Fibroblast of pulmonary artery (primary cell): Measurements from ENCODE around the gene NMNAT1.

ENCODE experiments used
- DNase-seq: peaks from one replicate; pipeline ENCODE4 v3.0.0-alpha.2; 2010; ENCODE audit warnings: low read depth
- H3K4me3 ChIP-seq: replicated peaks from 2 replicates; pipeline ENCODE4 v1.5.1; 2011; ENCODE audit warnings: low read depth, mild to moderate bottlenecking, control low read depth, low read length, moderate library complexity
- TF ChIP-seq, protein P1 (sequence below): IDR thresholded peaks from 2 replicates; pipeline ENCODE4 v1.5.1; 2011; ENCODE audit warnings: mild to moderate bottlenecking, control low read depth, low read length, inconsistent platforms; ENCODE audit errors: missing control alignments

NMNAT1 gene

DNA sequence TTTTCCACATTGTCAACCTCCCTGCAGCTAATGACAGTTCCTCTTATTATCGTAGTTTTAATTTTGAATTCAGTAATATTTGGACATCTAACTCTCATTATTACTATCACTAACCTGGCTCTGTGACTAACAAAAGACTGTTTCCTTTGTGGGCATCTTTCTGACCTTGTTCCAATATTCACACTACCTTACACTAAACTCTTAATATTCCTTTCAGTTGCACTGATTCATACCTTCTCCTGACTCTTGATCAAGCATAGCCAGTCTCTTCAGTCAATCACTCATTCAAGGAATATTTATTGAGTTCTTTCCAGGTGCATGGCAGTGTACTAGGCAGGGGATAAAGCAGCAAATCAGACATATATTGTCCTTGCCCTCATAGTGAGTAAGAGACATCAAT is 25.4 kb upstream of the NMNAT1 start:
- no peak overlapping the region for H3K4me3 ChIP-seq
- TF ChIP-seq, protein P1, sequence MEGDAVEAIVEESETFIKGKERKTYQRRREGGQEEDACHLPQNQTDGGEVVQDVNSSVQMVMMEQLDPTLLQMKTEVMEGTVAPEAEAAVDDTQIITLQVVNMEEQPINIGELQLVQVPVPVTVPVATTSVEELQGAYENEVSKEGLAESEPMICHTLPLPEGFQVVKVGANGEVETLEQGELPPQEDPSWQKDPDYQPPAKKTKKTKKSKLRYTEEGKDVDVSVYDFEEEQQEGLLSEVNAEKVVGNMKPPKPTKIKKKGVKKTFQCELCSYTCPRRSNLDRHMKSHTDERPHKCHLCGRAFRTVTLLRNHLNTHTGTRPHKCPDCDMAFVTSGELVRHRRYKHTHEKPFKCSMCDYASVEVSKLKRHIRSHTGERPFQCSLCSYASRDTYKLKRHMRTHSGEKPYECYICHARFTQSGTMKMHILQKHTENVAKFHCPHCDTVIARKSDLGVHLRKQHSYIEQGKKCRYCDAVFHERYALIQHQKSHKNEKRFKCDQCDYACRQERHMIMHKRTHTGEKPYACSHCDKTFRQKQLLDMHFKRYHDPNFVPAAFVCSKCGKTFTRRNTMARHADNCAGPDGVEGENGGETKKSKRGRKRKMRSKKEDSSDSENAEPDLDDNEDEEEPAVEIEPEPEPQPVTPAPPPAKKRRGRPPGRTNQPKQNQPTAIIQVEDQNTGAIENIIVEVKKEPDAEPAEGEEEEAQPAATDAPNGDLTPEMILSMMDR: no peak
- DNase-seq: no peak

DNA sequence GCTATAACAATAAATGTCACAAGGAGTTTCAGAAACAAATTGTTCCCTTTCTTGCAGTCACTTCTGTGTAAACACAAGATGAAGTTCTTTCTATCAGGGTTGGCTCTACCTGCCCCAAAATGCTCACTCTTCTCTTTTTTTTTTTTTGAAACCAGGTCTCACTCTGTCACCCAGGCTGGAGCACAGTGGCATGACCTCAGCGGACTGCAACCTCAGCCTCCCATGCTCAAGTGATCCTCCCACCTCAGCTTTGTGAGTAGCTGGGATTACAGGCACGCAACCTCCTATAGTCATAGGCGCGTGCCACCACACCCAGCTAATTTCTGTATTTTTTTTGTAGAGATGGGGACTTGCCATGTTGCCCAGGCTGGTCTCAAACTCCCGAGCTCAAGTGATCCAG is 22.7 kb upstream of the NMNAT1 start:
- no peak overlapping the region for H3K4me3 ChIP-seq
- TF ChIP-seq, protein P1: no peak
- DNase-seq: no peak

GRCh38 chr1:9922342-9922741 is 20.9 kb upstream of the NMNAT1 start:
- TF ChIP-seq, protein P1: no peak
- H3K4me3 ChIP-seq: no peak overlapping the region
- DNase-seq: no peak

GRCh38 chr1:9927259-9927658 is 16.0 kb upstream of the NMNAT1 start:
- TF ChIP-seq, protein P1: no peak
- no peak overlapping the region for H3K4me3 ChIP-seq
- no peak for DNase-seq

- peak; percentile 31 for DNase-seq
- TF ChIP-seq, protein P1: no peak
- no peak overlapping the region for H3K4me3 ChIP-seq
Observed at GRCh38 chr1:9929431-9930385, 13.6 kb upstream of the NMNAT1 start.

DNA sequence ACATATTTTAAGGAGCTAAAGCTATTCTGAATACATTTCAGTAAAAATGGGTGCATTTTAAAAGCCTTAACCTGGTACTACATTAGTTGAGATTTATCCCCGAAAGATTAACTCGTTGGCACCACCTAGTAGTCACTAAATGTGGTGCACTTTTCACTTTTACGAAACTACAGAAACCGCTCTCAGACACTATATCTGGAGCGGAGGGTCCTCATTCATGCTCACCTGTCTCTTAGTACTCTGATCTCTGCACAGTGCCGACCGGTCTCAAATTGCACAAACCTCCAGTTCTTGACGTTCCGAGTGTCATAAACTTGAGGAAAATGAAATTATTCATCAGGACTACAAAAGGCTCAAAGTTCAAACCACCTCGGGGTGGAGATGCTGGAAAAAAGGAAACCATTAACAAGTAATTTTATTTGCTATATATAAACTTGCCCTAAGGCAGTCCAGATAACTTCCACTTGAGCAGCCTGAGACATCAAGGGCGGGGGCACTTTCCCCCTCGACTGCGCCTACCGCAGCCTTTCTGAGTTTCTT is 806 bp upstream of the NMNAT1 start:
- TF ChIP-seq, protein P1: peak; percentile 62
- H3K4me3 ChIP-seq: peak overlapping the region; percentile 98
- peak; percentile 75 for DNase-seq
